Cardiac muscle cell (in vitro differentiated cells and primary cell): ENCODE results near the gene SLC25A21. TPM values are rescaled to one million over a fixed set of nuclear protein-coding genes. Genes with fewer than 3 reads are reported as not detected.
"Not testable (repeated sequence)": the region's sequence is repeated elsewhere in the genome, so short reads cannot be mapped to it uniquely, and the experiment has no call there.

Experiments
- DNase-seq, 2 donors: peaks; one replicate each; pipeline versions ENCODE4 v3.0.0 to v3.0.0-alpha.2; 2010 to 2017; ENCODE audit warnings: low read depth in 1 of 2, low spot score in 1 of 2
- H3K27ac ChIP-seq: fragments of 200-600 bp; sonication (generic); 2 replicates; pipeline ENCODE4 v1.5.1; 2016
- H3K27me3 ChIP-seq: fragments of 200-600 bp; sonication (generic); 2 replicates; pipeline ENCODE4 v1.6.0; 2016; ENCODE audit warnings: control low read depth
- H3K36me3 ChIP-seq: fragments of 200-600 bp; sonication (generic); 2 replicates; pipeline ENCODE4 v1.5.1; 2016; ENCODE audit warnings: control low read depth
- H3K4me1 ChIP-seq: fragments of 200-600 bp; sonication (generic); 2 replicates; pipeline ENCODE4 v1.8.1; 2017; ENCODE audit warnings: low read depth, mild to moderate bottlenecking, mixed run types
- H3K4me3 ChIP-seq: fragments of 200-600 bp; sonication (generic); 2 replicates; pipeline ENCODE4 v1.5.1; 2016; ENCODE audit warnings: mild to moderate bottlenecking
- H3K9me3 ChIP-seq: fragments of 200-600 bp; sonication (generic); 2 replicates; pipeline ENCODE4 v1.5.1; 2017; ENCODE audit warnings: low read depth, mild to moderate bottlenecking, control low read depth
- polyA plus RNA-seq: library from polyadenylated mRNA; unstranded; fragments of >200 nt; fragmentation: Nextera tagmentation; extraction: Ambion mirVana; gene quantifications from 2 replicates; pipeline ENCODE4 v1.2.1, GENCODE V29; 2016
- total RNA-seq: library from RNA; depleted of rRNA; stranded (reverse); fragments of >200 nt; gene quantifications from 2 replicates; pipeline ENCODE4 v1.2.3, GENCODE V29; 2016
- TF ChIP-seq, protein P1 (sequence below): IDR thresholded peaks from 2 replicates; pipeline ENCODE4 v1.5.1; 2012; ENCODE audit warnings: low read depth, mild to moderate bottlenecking, low read length

SLC25A21 gene
- total and polyA plus RNA-seq, 2 experiments from 2014 or later: 0.63 to 8.4 TPM

DNA sequence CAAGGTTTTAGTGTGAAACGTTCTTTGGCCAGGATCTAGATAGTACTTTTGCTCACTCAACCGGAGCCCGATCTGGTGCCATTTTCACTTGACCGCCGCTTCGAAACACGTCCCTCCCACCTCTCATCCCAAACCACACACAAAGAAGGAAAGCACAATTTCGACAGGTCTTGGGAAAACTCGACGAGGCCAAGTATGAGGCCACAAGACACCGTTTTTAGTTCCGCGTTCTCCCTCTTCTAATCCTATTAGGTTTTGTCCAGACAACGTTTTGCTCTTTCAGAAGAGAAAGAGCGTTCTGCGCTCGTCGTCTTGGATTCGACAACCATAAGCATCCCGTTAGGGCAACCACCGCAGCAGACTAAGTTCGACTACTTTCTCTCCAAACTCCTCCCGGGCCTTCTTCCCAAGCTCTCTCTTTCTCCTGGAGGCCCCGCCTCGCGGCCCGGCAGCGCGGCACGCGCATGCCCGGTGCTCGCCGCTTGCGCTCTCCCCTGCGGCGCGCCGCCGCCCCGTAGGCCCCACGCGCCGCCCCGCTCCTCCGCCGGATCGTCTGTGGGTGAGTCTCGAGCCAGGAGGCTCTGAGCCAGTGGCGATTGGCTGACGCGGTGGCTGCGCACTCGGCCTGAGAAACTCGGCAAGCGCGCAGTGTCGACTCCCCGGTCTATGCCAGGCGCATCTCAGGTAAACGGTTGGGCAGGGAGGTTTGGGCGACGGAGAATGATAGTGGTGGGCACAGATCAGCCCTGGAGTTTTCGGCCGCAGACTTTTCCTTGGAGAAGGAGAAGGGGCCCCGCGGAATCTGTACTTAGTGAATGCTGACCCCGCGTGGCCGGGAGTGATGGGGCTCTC lies 25.2 kb upstream of the SLC25A21 start, which contains the start of gene MIPOL1:
Gene MIPOL1 (plus strand): TSS at position 517 of the 852 bp plus-strand sequence. CDS start 49,952 bp downstream, outside the sequence.
- Histone ChIP-seq H3K27ac (peak within 1 kb of the TSS; percentile 55), H3K27me3 (no peaks in the 10 kb centered on the region), H3K36me3 (no peaks in the 10 kb centered on the region), H3K9me3 (no peaks in the 10 kb centered on the region), H3K4me3 (peak within 1 kb of the TSS; percentile 43), H3K4me1 (no peaks in the 10 kb centered on the region)
- TF ChIP-seq, protein P1, sequence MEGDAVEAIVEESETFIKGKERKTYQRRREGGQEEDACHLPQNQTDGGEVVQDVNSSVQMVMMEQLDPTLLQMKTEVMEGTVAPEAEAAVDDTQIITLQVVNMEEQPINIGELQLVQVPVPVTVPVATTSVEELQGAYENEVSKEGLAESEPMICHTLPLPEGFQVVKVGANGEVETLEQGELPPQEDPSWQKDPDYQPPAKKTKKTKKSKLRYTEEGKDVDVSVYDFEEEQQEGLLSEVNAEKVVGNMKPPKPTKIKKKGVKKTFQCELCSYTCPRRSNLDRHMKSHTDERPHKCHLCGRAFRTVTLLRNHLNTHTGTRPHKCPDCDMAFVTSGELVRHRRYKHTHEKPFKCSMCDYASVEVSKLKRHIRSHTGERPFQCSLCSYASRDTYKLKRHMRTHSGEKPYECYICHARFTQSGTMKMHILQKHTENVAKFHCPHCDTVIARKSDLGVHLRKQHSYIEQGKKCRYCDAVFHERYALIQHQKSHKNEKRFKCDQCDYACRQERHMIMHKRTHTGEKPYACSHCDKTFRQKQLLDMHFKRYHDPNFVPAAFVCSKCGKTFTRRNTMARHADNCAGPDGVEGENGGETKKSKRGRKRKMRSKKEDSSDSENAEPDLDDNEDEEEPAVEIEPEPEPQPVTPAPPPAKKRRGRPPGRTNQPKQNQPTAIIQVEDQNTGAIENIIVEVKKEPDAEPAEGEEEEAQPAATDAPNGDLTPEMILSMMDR: peak; percentile 40
- peak; percentile 89 to 95 for DNase-seq

- Histone ChIP-seq H3K27me3 (no peaks in the 10 kb centered on the region), H3K36me3 (no peaks in the 10 kb centered on the region), H3K4me1 (no peaks in the 10 kb centered on the region), H3K4me3 (peak overlapping the region; percentile 43), H3K27ac (peak overlapping the region; percentile 55), H3K9me3 (no peaks in the 10 kb centered on the region)
- TF ChIP-seq, protein P1: no peak
- no peak for DNase-seq
These were observed 24.4 kb upstream of the SLC25A21 start for GRCh38 chr14:37196604-37197420.

DNA sequence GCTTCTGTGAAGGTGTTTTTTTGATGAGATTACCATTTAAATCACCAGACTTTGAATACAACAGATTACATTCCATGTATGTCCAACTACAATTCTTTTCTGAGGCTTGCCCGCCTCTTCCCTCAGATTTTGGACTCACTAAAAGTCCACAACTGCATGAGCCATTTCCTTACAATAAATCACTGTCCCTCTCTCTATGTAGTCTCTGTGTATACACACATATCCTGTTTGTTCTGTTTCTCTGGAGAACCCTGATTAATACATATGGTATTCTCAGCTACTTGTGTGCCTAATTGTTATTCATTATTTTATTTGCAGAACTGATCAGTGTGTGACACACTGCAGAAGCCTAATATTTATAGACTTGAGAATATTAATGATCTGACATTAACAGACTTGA lies 22.9 kb upstream of the SLC25A21 start:
- DNase-seq: no peak
- TF ChIP-seq, protein P1: no peak
- Histone ChIP-seq H3K4me3 (no peak overlapping the region), H3K4me1 (no peaks in the 10 kb centered on the region), H3K36me3 (no peaks in the 10 kb centered on the region), H3K27ac (no peak overlapping the region), H3K9me3 (no peaks in the 10 kb centered on the region), H3K27me3 (no peaks in the 10 kb centered on the region)

DNA sequence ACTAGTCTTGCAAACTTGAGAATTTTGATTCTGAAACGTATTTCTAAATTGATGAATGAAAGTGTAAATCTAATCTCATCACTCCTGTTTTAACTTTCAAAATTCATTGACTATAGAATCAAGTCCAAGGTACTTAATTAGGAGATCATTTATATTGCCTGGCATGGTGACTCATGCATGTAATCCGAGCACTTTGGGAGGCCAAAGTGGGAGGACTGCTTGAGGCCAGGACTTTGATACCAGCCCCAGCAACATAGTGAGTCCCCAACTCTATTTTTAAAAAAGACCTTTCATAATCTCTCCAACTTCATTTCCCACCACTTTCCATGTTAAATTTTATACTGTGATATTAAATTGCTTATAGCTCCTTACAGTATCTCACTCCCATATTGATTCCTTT lies 22.3 kb upstream of the SLC25A21 start:
- Histone ChIP-seq H3K9me3 (no peaks in the 10 kb centered on the region), H3K4me1 (no peaks in the 10 kb centered on the region), H3K4me3 (no peak overlapping the region), H3K27me3 (no peaks in the 10 kb centered on the region), H3K36me3 (no peaks in the 10 kb centered on the region), H3K27ac (no peak overlapping the region)
- DNase-seq: no peak
- TF ChIP-seq, protein P1: no peak

DNA sequence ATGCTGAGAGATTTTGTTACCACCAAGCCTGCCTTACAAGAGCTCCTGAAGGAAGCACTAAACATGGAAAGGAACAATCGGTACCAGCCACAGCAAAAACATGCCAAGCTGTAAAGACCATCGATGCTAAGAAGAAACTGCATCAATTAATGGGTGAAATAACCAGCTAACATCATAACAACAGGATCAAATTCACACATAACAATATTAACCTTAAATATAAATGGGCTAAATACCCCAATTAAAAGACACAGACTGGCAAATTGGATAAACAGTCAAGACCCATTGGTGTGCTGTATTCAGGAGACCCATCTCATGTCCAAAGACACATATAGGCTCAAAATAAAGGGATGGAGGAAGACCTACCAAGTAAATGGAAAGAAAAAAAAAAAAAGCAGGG lies 17.3 kb upstream of the SLC25A21 start:
- not testable (repeated sequence) for H3K36me3 ChIP-seq, H3K4me1 ChIP-seq, H3K9me3 ChIP-seq, H3K27ac ChIP-seq, H3K27me3 ChIP-seq, DNase-seq, H3K4me3 ChIP-seq

DNA sequence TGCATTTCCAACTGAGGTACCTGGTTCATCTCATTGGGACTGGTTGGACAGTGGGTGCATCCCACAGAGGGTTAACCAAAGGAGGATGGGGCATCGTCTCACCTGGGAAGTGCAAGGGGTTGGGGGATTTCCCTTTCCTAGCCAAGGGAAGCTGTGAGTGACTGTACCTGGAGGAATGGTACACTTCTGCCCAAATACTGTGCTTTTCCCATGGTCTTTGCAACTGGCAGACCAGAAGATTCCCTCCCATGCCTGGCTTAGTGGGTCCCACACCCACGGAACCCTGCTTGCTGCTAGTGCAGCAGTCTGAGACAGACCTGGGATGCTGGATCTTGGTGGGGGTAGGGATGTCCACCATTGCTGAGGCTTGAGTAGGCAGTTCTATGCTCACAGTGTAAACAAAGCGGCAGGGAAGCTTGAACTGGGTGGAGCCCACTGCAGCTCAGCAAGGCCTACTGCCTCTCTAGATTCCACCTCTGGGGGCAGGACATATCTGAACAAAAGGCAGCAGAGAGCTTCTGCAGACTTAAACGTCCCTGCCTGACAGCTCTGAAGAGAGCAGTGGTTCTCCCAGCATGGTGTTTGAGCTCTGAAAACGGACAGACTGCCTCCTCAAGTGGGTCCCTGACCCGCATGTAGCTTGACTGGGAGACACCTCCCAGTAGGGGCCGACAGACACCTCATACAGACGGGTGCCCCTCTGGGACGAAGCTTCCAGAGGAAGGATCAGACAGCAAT lies 15.6 kb upstream of the SLC25A21 start:
- not testable (repeated sequence) for H3K4me1 ChIP-seq, H3K4me3 ChIP-seq, H3K27me3 ChIP-seq, DNase-seq, H3K27ac ChIP-seq, H3K36me3 ChIP-seq, H3K9me3 ChIP-seq
